OCI-LY3 (cell line): ENCODE data around the gene CTBS.
A peak's percentile ranks its signal among the peaks of the same experiment; 100 is the strongest.

Source experiments
- H2AFZ ChIP-seq: fragments of 200-600, 300-600 bp; shearing (Covaris generic); 2 replicates; pipeline ENCODE4 v1.6.0; 2014; ENCODE audit warnings: antibody characterized with exemption, low read depth, low read length
- H3K27ac ChIP-seq: fragments of 200-600, 300-600 bp; sonication (generic); 2 replicates; pipeline ENCODE4 v1.5.1; 2014; ENCODE audit warnings: mild to moderate bottlenecking, low read length, moderate library complexity, mixed read lengths
- H3K27me3 ChIP-seq: fragments of 200-600, 300-600 bp; sonication (generic); 2 replicates; pipeline ENCODE4 v1.6.1; 2014; ENCODE audit warnings: low read depth, low read length, mixed read lengths
- H3K36me3 ChIP-seq: fragments of 200-600, 300-600 bp; sonication (generic); replicated peaks from 2 replicates; pipeline ENCODE3; 2014; ENCODE audit warnings: low read depth, low read length, mixed read lengths
- H3K4me1 ChIP-seq: fragments of 300-600, 200-600 bp; sonication (generic); 2 replicates; pipeline ENCODE4 v1.6.1; 2014; ENCODE audit warnings: low read length, mixed read lengths
- H3K4me2 ChIP-seq: fragments of 200-600, 300-600 bp; sonication (generic); 2 replicates; pipeline ENCODE4 v1.6.1; 2014; ENCODE audit warnings: low read length, mixed read lengths
- H3K4me3 ChIP-seq: fragments of 300-600, 200-600 bp; sonication (generic); 2 replicates; pipeline ENCODE4 v1.5.1; 2014; ENCODE audit warnings: antibody characterized with exemption, mild to moderate bottlenecking, low read length, moderate library complexity
- H3K79me2 ChIP-seq: fragments of 300-600, 200-600 bp; shearing (Covaris generic); 2 replicates; pipeline ENCODE4 v1.6.1; 2014; ENCODE audit warnings: mild to moderate bottlenecking, low read length, mixed read lengths
- H3K9ac ChIP-seq: fragments of 300-600, 200-600 bp; shearing (Covaris generic); 2 replicates; pipeline ENCODE4 v1.6.0; 2014; ENCODE audit warnings: mild to moderate bottlenecking, low read length, moderate library complexity
- H3K9me3 ChIP-seq: fragments of 200-600, 300-600 bp; shearing (Covaris generic); 2 replicates; pipeline ENCODE4 v1.6.1; 2014; ENCODE audit warnings: low read length, mixed read lengths; ENCODE audit not compliant: insufficient read depth
- H4K20me1 ChIP-seq: fragments of 200-600, 300-600 bp; sonication (generic); 2 replicates; pipeline ENCODE4 v1.6.1; 2016; ENCODE audit warnings: low read length, mixed read lengths; ENCODE audit not compliant: insufficient read depth
- CTCF ChIP-seq: fragments of 200-600, 300-600 bp; sonication (generic); IDR thresholded peaks from 2 replicates; pipeline ENCODE4 v1.5.1; 2014; ENCODE audit warnings: antibody characterized with exemption, low read length, low read depth
- EZH2phosphoT487 ChIP-seq: fragments of 200-600 bp; shearing (Covaris generic); IDR thresholded peaks from 2 replicates; pipeline ENCODE4 v1.6.1; 2018; ENCODE audit warnings: antibody characterized with exemption, mixed run types, low read depth

CTBS gene

DNA sequence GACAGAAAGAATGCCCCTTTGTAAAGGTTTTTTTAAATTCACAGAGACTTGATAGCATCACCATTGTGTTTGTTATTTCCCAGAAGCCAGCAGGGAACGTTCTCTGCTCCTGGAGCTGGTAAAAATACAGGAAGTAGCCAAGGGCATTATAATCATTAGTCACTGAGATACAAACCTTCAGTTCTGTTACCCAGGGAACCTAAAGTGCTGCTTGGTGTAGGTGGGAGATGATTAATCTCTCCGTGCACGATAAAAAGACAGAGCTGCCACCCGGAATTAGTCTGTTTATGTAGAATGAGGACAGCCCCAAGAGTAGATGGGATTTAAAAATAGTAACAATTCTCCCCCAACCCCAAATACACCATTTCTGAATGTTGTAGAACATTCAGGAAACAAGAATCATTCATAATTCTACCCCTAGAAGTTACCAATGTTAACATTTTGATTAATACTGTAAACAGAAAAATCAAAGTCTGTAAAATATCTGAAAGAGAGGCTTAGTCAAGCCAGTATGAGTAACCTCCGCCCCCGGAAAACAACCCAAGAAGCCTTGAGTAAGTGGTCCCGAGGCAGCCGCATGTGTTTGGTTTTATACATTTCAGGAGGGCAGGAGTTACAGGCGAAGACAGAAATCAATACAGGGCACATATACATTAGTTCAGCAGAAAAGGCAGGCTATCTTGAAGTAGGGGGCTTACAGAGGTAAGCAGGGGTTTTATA lies 45.3 kb upstream of the CTBS start:
- no peak overlapping the region for H3K4me3 ChIP-seq
- no peaks in the 10 kb centered on the region for H3K79me2 ChIP-seq
- H3K27ac ChIP-seq = no peak overlapping the region
- H3K9ac ChIP-seq = no peak overlapping the region
- H3K9me3 ChIP-seq = peaks cover 5% of the 10 kb centered on the region; the same call in 1 of the 2 replicates
- H3K36me3 ChIP-seq = peaks cover under 1% of the 10 kb centered on the region
- no peaks in the 10 kb centered on the region for H4K20me1 ChIP-seq
- H3K27me3 ChIP-seq = no peaks in the 10 kb centered on the region
- TF ChIP-seq CTCF = no peak
- no peak for TF ChIP-seq EZH2phosphoT487
- no peak overlapping the region for H3K4me2 ChIP-seq
- peaks cover 4% of the 10 kb centered on the region; the same call in 1 of the 2 replicates for H3K4me1 ChIP-seq
- H2AFZ ChIP-seq = peak overlapping the region; percentile 76; the same call in 1 of the 2 replicates

DNA sequence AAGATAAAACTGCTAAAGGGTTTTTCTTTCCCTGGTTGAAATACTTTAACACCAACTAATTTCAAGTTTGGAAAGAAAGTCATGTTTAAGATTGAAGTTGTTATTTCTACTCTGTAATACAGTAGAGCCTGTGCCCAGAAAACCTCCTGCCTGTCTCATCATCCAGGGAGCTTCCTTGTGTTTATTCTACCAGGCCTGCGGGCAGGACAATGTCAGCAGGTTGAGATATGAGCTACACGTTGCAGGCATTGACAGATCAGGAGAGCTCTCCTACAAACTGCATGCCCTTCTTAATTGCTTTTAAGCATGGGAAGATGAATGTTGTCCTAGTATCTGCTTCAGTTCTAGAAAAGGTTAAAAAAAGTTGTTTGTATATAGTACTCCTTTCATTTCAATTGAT lies 43.1 kb upstream of the CTBS start:
- Histone ChIP-seq H3K79me2 (no peaks in the 10 kb centered on the region), H3K36me3 (peaks cover 10% of the 10 kb centered on the region), H3K9me3 (peaks cover 11% of the 10 kb centered on the region; the same call in 1 of the 2 replicates), H3K9ac (no peak overlapping the region), H3K4me2 (no peak overlapping the region), H3K4me3 (no peak overlapping the region), H3K27ac (no peak overlapping the region), H3K27me3 (no peaks in the 10 kb centered on the region), H4K20me1 (no peaks in the 10 kb centered on the region), H2AFZ (no peak overlapping the region), H3K4me1 (peaks cover 4% of the 10 kb centered on the region; the same call in 1 of the 2 replicates)
- TF ChIP-seq EZH2phosphoT487 (no peak), CTCF (no peak)

GRCh38 chr1:84615790-84616189 lies 41.5 kb upstream of the CTBS start:
- no peaks in the 10 kb centered on the region for H4K20me1 ChIP-seq
- H3K4me3 ChIP-seq = no peak overlapping the region
- no peaks in the 10 kb centered on the region for H3K4me1 ChIP-seq
- no peak overlapping the region for H2AFZ ChIP-seq
- no peak overlapping the region for H3K27ac ChIP-seq
- peaks cover 10% of the 10 kb centered on the region for H3K36me3 ChIP-seq
- peaks cover 11% of the 10 kb centered on the region; the same call in 1 of the 2 replicates for H3K9me3 ChIP-seq
- H3K79me2 ChIP-seq = no peaks in the 10 kb centered on the region
- H3K9ac ChIP-seq = no peak overlapping the region
- H3K4me2 ChIP-seq = no peak overlapping the region
- TF ChIP-seq CTCF = no peak
- TF ChIP-seq EZH2phosphoT487 = no peak
- no peaks in the 10 kb centered on the region for H3K27me3 ChIP-seq

- no peak overlapping the region for H3K27ac ChIP-seq
- TF ChIP-seq CTCF (no peak), EZH2phosphoT487 (no peak)
- no peak overlapping the region for H3K4me2 ChIP-seq
- no peaks in the 10 kb centered on the region for H4K20me1 ChIP-seq
- no peak overlapping the region for H3K4me3 ChIP-seq
- H3K9ac ChIP-seq = no peak overlapping the region
- peaks cover 11% of the 10 kb centered on the region; the same call in 1 of the 2 replicates for H3K9me3 ChIP-seq
- no peaks in the 10 kb centered on the region for H3K4me1 ChIP-seq
- no peaks in the 10 kb centered on the region for H3K27me3 ChIP-seq
- H3K79me2 ChIP-seq = no peaks in the 10 kb centered on the region
- peaks cover 10% of the 10 kb centered on the region for H3K36me3 ChIP-seq
- no peak overlapping the region for H2AFZ ChIP-seq
These were observed 39.6 kb upstream of the CTBS start for GRCh38 chr1:84613887-84614286.
